Activated CD8-positive, alpha-beta T cell treated with anti-CD3 and anti-CD28 coated beads for 36 hours (primary cell): ENCODE data around the gene SCN8A. TPM values are rescaled to one million over a fixed set of nuclear protein-coding genes. Genes with fewer than 3 reads are reported as not detected.

Experiments
- ATAC-seq: fragments of 200-7000 bp; cut with Tn5 transposase; one replicate; pipeline ENCODE4 v1.10.0; 2021; ENCODE audit warnings: mild to moderate bottlenecking, moderate library complexity
- CTCF ChIA-PET: fragments of 350-600 bp; sonication (Branson Sonifier 250); formaldehyde crosslinking; loops from one replicate; lab custom pipeline; 2021; ENCODE audit warnings: antibody characterized with exemption; lab: Charles Lee
- POLR2A ChIA-PET: fragments of 350-600 bp; sonication (Branson Sonifier 250); formaldehyde crosslinking; loops from one replicate; lab custom pipeline; 2021; ENCODE audit warnings: antibody characterized with exemption; lab: Charles Lee
- DNase-seq: peaks from one replicate; pipeline ENCODE4 v3.0.0-alpha.2; 2020
- H3K27ac Mint-ChIP-seq: one replicate; pipeline ENCODE4 v1.8.0; 2021; ENCODE audit warnings: mild to moderate bottlenecking, mixed read lengths
- H3K27me3 Mint-ChIP-seq: one replicate; pipeline ENCODE4 v1.8.0; 2021; ENCODE audit warnings: mixed read lengths
- H3K36me3 Mint-ChIP-seq: one replicate; pipeline ENCODE4 v1.8.0; 2021; ENCODE audit warnings: low read depth, mixed read lengths
- H3K4me1 Mint-ChIP-seq: one replicate; pipeline ENCODE4 v1.8.0; 2021; ENCODE audit warnings: low read depth, mixed read lengths
- H3K4me3 Mint-ChIP-seq: one replicate; pipeline ENCODE4 v1.8.0; 2021; ENCODE audit warnings: mild to moderate bottlenecking, moderate library complexity, mixed read lengths
- H3K9me3 Mint-ChIP-seq: one replicate; pipeline ENCODE4 v1.8.0; 2021; ENCODE audit warnings: mixed read lengths
- intact Hi-C: fragments of 100-400 bp; cut with micrococcal nuclease; formaldehyde crosslinking; loops from one replicate; pipeline ENCODE4 v1.10.0; 2022
- total RNA-seq, 2 experiments: library from RNA; stranded (reverse); gene quantifications; one replicate each; pipeline ENCODE4 v1.2.3, GENCODE V29; 2021
- TF ChIP-seq, protein P1 (sequence below): fragments of 200-600 bp; IDR thresholded peaks from one replicate; pipeline ENCODE4 v1.8.0; 2022; ENCODE audit warnings: antibody characterized with exemption, mild to moderate bottlenecking

SCN8A gene
- total RNA-seq, 2 experiments from 2014 or later, result 0.77 to 0.78 TPM

DNA sequence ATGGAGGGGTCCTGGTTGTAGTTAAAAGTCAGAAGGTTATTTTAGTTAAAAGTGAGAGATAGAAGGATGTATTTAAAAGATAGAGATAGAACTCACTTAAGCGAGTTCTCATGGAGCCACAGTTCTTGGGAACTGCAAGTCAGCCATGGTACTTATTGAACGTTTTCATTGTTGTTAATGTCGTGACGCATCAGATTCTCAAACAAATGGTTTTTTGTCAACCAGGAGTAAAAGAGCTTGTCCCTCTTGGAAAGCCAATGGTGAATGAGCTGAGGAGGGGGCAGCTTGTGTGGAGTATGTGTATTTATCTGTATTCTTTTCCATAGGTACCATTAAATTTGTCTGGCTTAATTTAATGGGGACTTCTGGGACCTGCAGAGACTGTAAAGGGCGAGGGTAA, 188.8 kb downstream of the SCN8A start:
- CTCF ChIA-PET, result interaction anchor here (1.5 kb wide), 1 partner anchor 34 kb away, joined by 4 read pairs; a partner anchor contains a TSS

DNA sequence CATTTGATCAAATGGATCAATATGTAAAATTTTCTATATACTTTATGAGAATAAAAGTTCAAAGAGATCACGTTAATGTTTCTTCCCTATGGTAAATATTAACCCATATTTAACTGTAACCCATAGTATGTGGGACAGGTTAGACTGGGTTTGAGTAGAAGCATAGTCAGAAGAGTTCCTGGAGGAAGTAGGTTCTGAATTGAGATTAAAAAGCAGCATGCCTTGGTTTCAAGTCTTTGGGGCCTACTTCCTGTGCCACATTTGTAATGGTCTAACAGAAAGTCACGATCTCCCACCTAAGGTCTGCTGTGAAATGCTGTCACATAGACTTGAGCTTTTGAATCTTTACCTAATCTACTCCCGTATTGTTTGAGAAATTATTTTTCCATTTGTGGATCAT, 193.7 kb downstream of the SCN8A start:
- POLR2A ChIA-PET, result no interaction called here
- H3K4me3 Mint-ChIP-seq, result no peak overlapping the region

More for the DNA sequence above, 188.8 kb downstream of the SCN8A start:
- H3K36me3 Mint-ChIP-seq, result no peaks in the 10 kb centered on the region
- H3K27me3 Mint-ChIP-seq, result peaks cover 2% of the 10 kb centered on the region
- TF ChIP-seq, protein P1, sequence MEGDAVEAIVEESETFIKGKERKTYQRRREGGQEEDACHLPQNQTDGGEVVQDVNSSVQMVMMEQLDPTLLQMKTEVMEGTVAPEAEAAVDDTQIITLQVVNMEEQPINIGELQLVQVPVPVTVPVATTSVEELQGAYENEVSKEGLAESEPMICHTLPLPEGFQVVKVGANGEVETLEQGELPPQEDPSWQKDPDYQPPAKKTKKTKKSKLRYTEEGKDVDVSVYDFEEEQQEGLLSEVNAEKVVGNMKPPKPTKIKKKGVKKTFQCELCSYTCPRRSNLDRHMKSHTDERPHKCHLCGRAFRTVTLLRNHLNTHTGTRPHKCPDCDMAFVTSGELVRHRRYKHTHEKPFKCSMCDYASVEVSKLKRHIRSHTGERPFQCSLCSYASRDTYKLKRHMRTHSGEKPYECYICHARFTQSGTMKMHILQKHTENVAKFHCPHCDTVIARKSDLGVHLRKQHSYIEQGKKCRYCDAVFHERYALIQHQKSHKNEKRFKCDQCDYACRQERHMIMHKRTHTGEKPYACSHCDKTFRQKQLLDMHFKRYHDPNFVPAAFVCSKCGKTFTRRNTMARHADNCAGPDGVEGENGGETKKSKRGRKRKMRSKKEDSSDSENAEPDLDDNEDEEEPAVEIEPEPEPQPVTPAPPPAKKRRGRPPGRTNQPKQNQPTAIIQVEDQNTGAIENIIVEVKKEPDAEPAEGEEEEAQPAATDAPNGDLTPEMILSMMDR, result no peak
- H3K4me1 Mint-ChIP-seq, result peaks cover 27% of the 10 kb centered on the region
- no peak overlapping the region for H3K4me3 Mint-ChIP-seq
- ATAC-seq, result no peak
- H3K9me3 Mint-ChIP-seq, result no peaks in the 10 kb centered on the region
- intact Hi-C loops, result no loop called here
- peak overlapping the region; percentile 4 for H3K27ac Mint-ChIP-seq
- POLR2A ChIA-PET, result no interaction called here
- no peak for DNase-seq

DNA sequence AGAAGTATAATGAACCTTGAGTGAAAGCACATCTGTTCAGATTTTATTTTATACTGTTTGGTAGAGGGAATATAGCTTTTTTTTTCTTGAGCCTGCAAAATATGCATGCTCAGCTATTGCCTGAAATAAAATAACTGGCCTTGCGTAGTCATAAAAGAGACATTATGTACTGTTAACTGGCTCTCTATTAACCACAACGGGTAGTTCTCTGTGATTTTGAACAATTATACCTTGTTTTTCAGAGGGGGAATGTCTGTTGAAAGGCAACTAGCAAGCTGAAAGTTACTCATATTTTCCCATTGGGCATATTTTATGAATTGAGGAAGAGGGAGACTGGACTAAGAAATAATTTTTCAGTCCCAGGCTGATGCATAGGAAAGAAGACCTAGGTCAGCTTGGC, 194.9 kb downstream of the SCN8A start:
- no peak overlapping the region for H3K27ac Mint-ChIP-seq
- DNase-seq, result no peak
- no peak overlapping the region for H3K4me3 Mint-ChIP-seq
- intact Hi-C loops, result no loop called here
- no peaks in the 10 kb centered on the region for H3K9me3 Mint-ChIP-seq
- no peaks in the 10 kb centered on the region for H3K27me3 Mint-ChIP-seq
- no peaks in the 10 kb centered on the region for H3K36me3 Mint-ChIP-seq
- no peak for ATAC-seq
- TF ChIP-seq, protein P1, result no peak
- ChIA-PET POLR2A (interaction anchor here (1.3 kb wide), 1 partner anchor 10 kb away, joined by 3 read pairs; no protein-coding TSS in a partner anchor), CTCF (interaction anchor here (0.7 to 1.3 kb wide), 4 partner anchors 28 to 365 kb away, joined by 3 to 5 read pairs (median 3); no protein-coding TSS in a partner anchor)
- H3K4me1 Mint-ChIP-seq, result peaks cover 15% of the 10 kb centered on the region

More for the DNA sequence above, 193.7 kb downstream of the SCN8A start:
- ATAC-seq (no peak), DNase-seq (no peak)
- H3K27ac Mint-ChIP-seq, result peak overlapping the region; percentile 2
- intact Hi-C loops, result no loop called here
- H3K4me1 Mint-ChIP-seq, result peaks cover 27% of the 10 kb centered on the region
- CTCF ChIA-PET, result interaction anchor here (1.1 kb wide), 1 partner anchor 91 kb away, joined by 3 read pairs; no protein-coding TSS in a partner anchor
- no peaks in the 10 kb centered on the region for H3K9me3 Mint-ChIP-seq
- H3K36me3 Mint-ChIP-seq, result no peaks in the 10 kb centered on the region
- H3K27me3 Mint-ChIP-seq, result peaks cover 2% of the 10 kb centered on the region
- TF ChIP-seq, protein P1, result no peak

- TF ChIP-seq, protein P1, result no peak
Measured at GRCh38 chr12:51788876-51789275, 197.8 kb downstream of the SCN8A start.

GRCh38 chr12:51792417-51792816, 201.4 kb downstream of the SCN8A start:
- DNase-seq, result no peak
- no peaks in the 10 kb centered on the region for H3K4me1 Mint-ChIP-seq
- no peak for ATAC-seq
- intact Hi-C loops, result no loop called here
- POLR2A ChIA-PET, result no interaction called here
- no peaks in the 10 kb centered on the region for H3K9me3 Mint-ChIP-seq
- no peaks in the 10 kb centered on the region for H3K36me3 Mint-ChIP-seq
- CTCF ChIA-PET, result interaction anchor here (1.0 kb wide), 1 partner anchor 28 kb away, joined by 4 read pairs; no protein-coding TSS in a partner anchor
- H3K4me3 Mint-ChIP-seq, result no peak overlapping the region
- no peak overlapping the region for H3K27ac Mint-ChIP-seq
- no peaks in the 10 kb centered on the region for H3K27me3 Mint-ChIP-seq
- TF ChIP-seq, protein P1, result no peak

More at GRCh38 chr12:51788876-51789275, 197.8 kb downstream of the SCN8A start:
- ATAC-seq (no peak), DNase-seq (no peak)
- ChIA-PET CTCF (no interaction called here), POLR2A (no interaction called here)
- Mint-ChIP-seq H3K27ac (no peak overlapping the region), H3K4me3 (no peak overlapping the region), H3K36me3 (no peaks in the 10 kb centered on the region), H3K9me3 (no peaks in the 10 kb centered on the region), H3K27me3 (no peaks in the 10 kb centered on the region), H3K4me1 (peaks cover 10% of the 10 kb centered on the region)
- intact Hi-C loops, result no loop called here
